Mammary epithelial cell (primary cell): ENCODE results near the gene VWA2.

Experiments used
- CTCF ChIP-seq, 2 donors: IDR thresholded peaks in 1 of 2; conservative IDR thresholded peaks in 1 of 2; 2 replicates each; pipeline ENCODE4 v1.5.1; 2011 to 2012; ENCODE audit warnings: inconsistent platforms in 2 of 2, low read length in 2 of 2, mild to moderate bottlenecking in 2 of 2, control low read depth in 1 of 2, low read depth in 1 of 2; ENCODE audit not compliant: insufficient read depth in 1 of 2; ENCODE audit errors: extremely low read depth in 1 of 2
- EZH2 ChIP-seq: IDR thresholded peaks from 2 replicates; pipeline ENCODE4 v1.6.1; 2012; ENCODE audit warnings: low read length, inconsistent platforms, borderline replicate concordance

- TF ChIP-seq CTCF (conservative IDR thresholded peaks at IDR 0.05 in 1 of 2, IDR thresholded peaks at IDR 0.05 in 1 of 2; ENCODE audit: extremely low read depth in 1 of 2, insufficient read depth in 1 of 2, low read depth in 1 of 2, low read length in 2 of 2) = no peak
- no peak for TF ChIP-seq EZH2
These were observed 84.0 kb downstream of the VWA2 start for GRCh38 chr10:114323023-114323422.
